ENCODE measurements around the gene GCAT.
A peak's percentile ranks its signal among the peaks of the same experiment; 100 is the strongest.

GCAT gene

DNA sequence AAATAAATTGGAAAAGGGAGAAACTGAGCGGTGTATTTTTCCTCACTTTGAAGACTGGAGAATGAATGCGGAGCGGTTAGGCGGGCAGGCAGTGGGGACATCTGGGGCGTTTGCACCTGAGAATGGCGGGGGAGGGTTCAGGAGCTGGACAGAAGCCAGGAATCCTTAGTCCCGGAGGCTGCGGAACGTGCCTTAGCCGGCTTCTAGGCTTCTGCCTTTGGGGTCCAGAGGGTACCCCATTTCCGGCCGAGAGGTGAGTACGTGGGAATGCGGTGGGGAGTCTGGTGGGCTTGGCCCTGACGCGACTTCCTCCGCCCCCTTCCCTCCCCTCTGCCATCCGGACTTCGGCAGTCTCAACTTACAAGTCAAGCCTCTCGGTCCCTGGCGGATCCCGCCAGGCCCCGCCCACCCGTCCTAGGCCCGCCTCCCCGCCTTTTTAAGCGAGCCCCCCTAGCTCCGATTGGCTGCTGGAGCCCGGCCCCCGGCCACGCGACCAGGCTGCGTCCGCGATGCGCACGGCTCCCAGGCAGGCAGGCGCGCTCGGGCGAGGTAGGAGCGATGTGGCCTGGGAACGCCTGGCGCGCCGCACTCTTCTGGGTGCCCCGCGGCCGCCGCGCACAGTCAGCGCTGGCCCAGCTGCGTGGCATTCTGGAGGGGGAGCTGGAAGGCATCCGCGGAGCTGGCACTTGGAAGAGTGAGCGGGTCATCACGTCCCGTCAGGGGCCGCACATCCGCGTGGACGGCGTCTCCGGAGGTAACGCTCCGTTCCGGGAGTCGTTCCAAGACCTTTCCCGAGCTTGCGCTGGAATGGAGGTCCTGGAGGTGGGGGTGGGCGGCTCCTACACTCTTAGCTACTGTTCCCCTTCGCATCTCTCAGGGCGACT is at the start of gene GCAT:
TSS of gene GCAT (plus strand) at position 525 of the 884 bp plus-strand sequence. CDS start at position 559, 34 bp downstream.
- H3K36me3 ChIP-seq (ENCODE audit: insufficient read depth, low read length), result no peaks in the 10 kb centered on the region

DNA sequence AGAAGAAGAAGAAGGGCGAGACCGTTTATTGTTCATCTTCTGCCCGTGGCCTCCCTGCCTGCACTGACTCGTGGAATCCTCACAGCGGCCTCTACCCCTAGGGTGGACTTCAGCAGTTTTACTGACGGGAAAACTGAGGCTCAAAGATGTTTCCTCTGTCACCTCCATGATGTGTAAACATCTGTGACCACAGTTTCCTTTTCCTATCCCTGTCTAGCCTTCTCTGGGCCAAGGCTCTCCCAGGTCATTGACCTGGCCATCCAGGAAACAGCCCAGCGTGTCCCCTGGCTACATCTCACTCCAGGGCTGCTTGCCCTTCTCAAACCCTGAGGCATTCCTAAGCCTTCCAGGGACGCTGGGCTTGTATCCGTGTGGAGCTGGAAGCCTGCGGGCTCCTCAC is 49.0 kb upstream of the GCAT start:
- Histone ChIP-seq H3K36me3 (ENCODE audit: insufficient read depth, low read length) (peaks cover 69% of the 10 kb centered on the region), H2AFZ (ENCODE audit: low read depth, low read length) (no peak overlapping the region), H3K9me3 (ENCODE audit: low read length) (no peaks in the 10 kb centered on the region), H3K27me3 (ENCODE audit: insufficient read depth, low read length) (no peaks in the 10 kb centered on the region), H3K4me1 (ENCODE audit: insufficient read depth, low read length) (no peaks in the 10 kb centered on the region), H3K4me3 (ENCODE audit: low read length) (no peak overlapping the region)

More for the DNA sequence above, at the start of gene GCAT:
- Histone ChIP-seq H2AFZ (ENCODE audit: low read depth, low read length) (peak within 1 kb of the TSS; percentile 71), H3K4me1 (ENCODE audit: insufficient read depth, low read length) (peaks cover 33% of the 10 kb centered on the region), H3K4me3 (ENCODE audit: low read length) (peak within 1 kb of the TSS; percentile 98), H3K27me3 (ENCODE audit: insufficient read depth, low read length) (no peaks in the 10 kb centered on the region), H3K9me3 (ENCODE audit: low read length) (no peaks in the 10 kb centered on the region)

DNA sequence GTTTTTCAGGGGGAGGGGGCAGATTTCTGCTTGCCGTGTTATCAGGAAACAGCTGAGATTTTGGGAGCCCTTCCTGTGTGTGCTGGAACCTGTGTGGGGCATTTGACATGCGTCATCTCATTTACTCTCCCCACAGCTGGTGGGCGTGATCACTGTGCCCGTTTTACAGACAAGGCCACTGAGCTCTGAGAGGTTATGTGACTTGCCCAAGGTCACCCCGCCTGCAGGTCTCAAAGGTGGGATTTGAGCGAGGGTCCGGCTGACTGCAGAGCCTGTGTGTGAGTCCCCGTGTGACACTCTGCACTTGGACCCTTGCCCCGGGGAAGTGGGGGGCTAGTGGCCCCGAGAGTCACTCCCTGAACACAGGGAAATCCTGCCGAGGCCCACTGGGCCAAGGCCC is 48.5 kb upstream of the GCAT start:
- no peaks in the 10 kb centered on the region for H3K4me1 ChIP-seq (ENCODE audit: insufficient read depth, low read length)
- no peak overlapping the region for H3K4me3 ChIP-seq (ENCODE audit: low read length)
- no peak overlapping the region for H2AFZ ChIP-seq (ENCODE audit: low read depth, low read length)
- peaks cover 72% of the 10 kb centered on the region for H3K36me3 ChIP-seq (ENCODE audit: insufficient read depth, low read length)
- H3K27me3 ChIP-seq (ENCODE audit: insufficient read depth, low read length), result no peaks in the 10 kb centered on the region
- H3K9me3 ChIP-seq (ENCODE audit: low read length), result no peaks in the 10 kb centered on the region

DNA sequence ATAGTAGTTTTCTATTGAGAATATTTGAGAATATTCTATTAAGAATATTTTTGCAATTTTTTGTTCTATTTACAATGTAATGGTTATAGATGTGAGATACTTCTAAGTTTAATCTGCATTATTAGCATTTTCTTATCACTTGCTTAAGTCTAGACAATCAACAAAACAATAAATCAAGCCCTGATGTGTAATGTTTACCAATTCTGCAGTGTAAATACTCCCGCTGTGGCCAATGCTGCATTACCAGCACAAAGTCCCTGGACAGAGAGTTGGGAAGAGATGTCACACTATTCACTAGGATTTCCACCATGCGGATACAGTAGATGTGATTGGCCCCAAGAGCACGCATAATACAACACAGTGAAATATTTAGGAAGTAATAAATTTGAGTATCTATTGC is 47.6 kb upstream of the GCAT start:
- peaks cover 68% of the 10 kb centered on the region for H3K36me3 ChIP-seq (ENCODE audit: insufficient read depth, low read length)
- H3K9me3 ChIP-seq (ENCODE audit: low read length), result no peaks in the 10 kb centered on the region
- no peaks in the 10 kb centered on the region for H3K4me1 ChIP-seq (ENCODE audit: insufficient read depth, low read length)
- no peak overlapping the region for H3K4me3 ChIP-seq (ENCODE audit: low read length)
- no peak overlapping the region for H2AFZ ChIP-seq (ENCODE audit: low read depth, low read length)
- no peaks in the 10 kb centered on the region for H3K27me3 ChIP-seq (ENCODE audit: insufficient read depth, low read length)

DNA sequence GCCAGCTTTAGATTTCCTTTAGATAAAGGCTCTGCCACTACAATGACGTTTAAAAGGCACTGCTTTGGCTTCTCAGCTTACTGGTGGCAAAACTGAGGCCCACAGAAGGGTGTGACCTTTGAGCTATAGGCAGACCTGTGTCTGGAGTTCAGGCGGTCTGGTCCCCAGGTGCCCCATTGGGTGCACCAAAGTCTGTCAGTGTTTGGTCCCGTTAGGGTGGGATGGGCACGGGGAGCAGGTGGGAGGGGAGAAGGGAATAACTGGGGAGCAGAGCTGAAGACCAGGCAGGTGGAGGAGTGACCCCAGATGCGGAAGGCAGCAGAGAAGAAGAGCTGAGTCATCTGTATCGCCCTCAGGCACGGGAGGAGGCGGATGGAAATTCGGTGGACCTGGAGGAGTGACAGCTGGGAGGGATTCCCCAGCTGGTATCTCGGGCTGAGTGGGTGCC is 45.3 kb upstream of the GCAT start:
- peaks cover 64% of the 10 kb centered on the region for H3K36me3 ChIP-seq (ENCODE audit: insufficient read depth, low read length)
- no peak overlapping the region for H3K4me3 ChIP-seq (ENCODE audit: low read length)
- H3K4me1 ChIP-seq (ENCODE audit: insufficient read depth, low read length), result no peaks in the 10 kb centered on the region
- no peaks in the 10 kb centered on the region for H3K27me3 ChIP-seq (ENCODE audit: insufficient read depth, low read length)
- H3K9me3 ChIP-seq (ENCODE audit: low read length), result no peaks in the 10 kb centered on the region
- no peak overlapping the region for H2AFZ ChIP-seq (ENCODE audit: low read depth, low read length)

DNA sequence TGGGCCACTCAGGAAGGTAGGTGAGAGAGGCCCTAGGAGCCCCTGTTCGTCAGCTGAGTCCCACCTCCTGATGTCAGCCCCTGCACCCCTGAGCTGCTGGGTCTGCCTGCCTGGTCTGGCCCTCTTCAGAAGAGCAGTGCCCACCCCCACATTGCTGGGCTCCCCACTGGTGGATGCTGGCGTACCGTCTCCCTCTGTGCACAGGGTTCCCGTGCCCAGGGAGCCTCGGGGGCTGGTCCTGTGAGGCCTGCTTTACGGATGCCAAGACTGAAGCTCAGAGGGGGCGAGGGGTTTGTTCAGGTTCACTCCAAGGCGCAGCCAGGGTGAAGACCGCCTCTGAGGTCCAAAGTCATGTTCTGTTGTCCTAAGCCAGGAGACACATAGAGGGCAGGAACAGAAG is 44.7 kb upstream of the GCAT start:
- H2AFZ ChIP-seq (ENCODE audit: low read depth, low read length), result no peak overlapping the region
- H3K4me1 ChIP-seq (ENCODE audit: insufficient read depth, low read length), result no peaks in the 10 kb centered on the region
- H3K9me3 ChIP-seq (ENCODE audit: low read length), result no peaks in the 10 kb centered on the region
- H3K36me3 ChIP-seq (ENCODE audit: insufficient read depth, low read length), result peaks cover 64% of the 10 kb centered on the region
- H3K4me3 ChIP-seq (ENCODE audit: low read length), result no peak overlapping the region
- H3K27me3 ChIP-seq (ENCODE audit: insufficient read depth, low read length), result no peaks in the 10 kb centered on the region

DNA sequence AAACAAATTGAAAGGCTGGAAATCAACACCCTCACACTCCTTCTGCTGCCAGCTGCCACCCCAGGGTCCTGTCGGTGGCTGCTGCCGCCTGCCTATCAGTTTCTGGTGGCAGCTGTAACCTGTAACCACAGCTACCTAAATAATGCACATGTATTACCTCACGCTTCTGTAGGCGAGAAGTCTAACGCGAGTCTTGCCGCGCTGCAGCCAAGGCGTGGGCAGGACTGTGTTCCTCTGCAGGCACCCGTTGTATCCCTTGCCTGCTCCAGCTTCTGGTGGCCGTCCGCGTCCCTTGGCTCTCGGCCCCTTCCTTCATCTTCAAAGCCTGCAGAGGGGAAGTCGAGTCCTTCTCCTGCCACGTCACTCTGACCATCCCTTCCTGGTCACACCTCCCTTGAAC is 44.1 kb upstream of the GCAT start:
- no peak overlapping the region for H3K4me3 ChIP-seq (ENCODE audit: low read length)
- H2AFZ ChIP-seq (ENCODE audit: low read depth, low read length), result no peak overlapping the region
- H3K27me3 ChIP-seq (ENCODE audit: insufficient read depth, low read length), result no peaks in the 10 kb centered on the region
- no peaks in the 10 kb centered on the region for H3K4me1 ChIP-seq (ENCODE audit: insufficient read depth, low read length)
- no peaks in the 10 kb centered on the region for H3K9me3 ChIP-seq (ENCODE audit: low read length)
- H3K36me3 ChIP-seq (ENCODE audit: insufficient read depth, low read length), result peaks cover 64% of the 10 kb centered on the region

DNA sequence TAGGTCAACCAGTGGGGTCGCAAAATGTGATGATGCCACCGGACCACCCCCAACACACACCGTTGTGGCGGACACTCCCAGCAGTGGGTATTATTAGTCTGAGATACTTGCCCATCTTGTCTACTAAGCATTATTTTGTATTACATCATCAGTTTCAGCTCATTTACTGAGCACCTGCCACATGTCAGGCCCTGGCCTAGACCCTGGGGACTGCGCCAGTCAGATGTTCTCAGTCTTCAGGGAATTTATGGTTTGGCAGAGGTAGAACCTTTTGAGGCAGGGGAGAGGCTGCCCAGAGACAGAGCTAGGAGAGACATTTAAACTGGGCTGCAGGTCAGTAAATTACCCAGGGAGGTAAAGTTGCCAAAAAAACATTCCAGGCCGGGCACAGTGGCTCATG is 43.1 kb upstream of the GCAT start:
- H3K4me3 ChIP-seq (ENCODE audit: low read length), result no peak overlapping the region
- H2AFZ ChIP-seq (ENCODE audit: low read depth, low read length), result no peak overlapping the region
- peaks cover 64% of the 10 kb centered on the region for H3K36me3 ChIP-seq (ENCODE audit: insufficient read depth, low read length)
- H3K9me3 ChIP-seq (ENCODE audit: low read length), result no peaks in the 10 kb centered on the region
- H3K27me3 ChIP-seq (ENCODE audit: insufficient read depth, low read length), result no peaks in the 10 kb centered on the region
- no peaks in the 10 kb centered on the region for H3K4me1 ChIP-seq (ENCODE audit: insufficient read depth, low read length)

DNA sequence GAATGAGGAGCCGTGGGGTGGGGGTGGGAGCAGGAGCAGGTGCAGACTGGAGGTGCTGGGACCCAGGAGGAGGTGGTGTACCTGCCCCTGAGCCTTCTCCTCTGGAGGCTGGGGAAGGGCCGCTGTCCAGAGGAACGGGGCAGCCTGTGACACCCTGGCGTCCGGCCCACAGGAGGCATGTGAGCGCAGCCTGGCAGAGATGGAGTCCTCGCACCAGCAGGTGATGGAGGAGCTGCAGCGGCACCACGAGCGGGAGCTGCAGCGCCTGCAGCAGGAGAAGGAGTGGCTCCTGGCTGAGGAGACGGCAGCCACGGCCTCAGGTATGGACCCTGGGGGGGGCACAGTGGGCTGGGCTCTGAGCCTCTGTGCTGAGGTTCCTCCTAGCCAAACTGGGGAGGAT is 42.2 kb upstream of the GCAT start:
- Histone ChIP-seq H3K9me3 (ENCODE audit: low read length) (no peaks in the 10 kb centered on the region), H3K27me3 (ENCODE audit: insufficient read depth, low read length) (no peaks in the 10 kb centered on the region), H2AFZ (ENCODE audit: low read depth, low read length) (no peak overlapping the region), H3K4me1 (ENCODE audit: insufficient read depth, low read length) (no peaks in the 10 kb centered on the region), H3K4me3 (ENCODE audit: low read length) (no peak overlapping the region), H3K36me3 (ENCODE audit: insufficient read depth, low read length) (peaks cover 60% of the 10 kb centered on the region)

DNA sequence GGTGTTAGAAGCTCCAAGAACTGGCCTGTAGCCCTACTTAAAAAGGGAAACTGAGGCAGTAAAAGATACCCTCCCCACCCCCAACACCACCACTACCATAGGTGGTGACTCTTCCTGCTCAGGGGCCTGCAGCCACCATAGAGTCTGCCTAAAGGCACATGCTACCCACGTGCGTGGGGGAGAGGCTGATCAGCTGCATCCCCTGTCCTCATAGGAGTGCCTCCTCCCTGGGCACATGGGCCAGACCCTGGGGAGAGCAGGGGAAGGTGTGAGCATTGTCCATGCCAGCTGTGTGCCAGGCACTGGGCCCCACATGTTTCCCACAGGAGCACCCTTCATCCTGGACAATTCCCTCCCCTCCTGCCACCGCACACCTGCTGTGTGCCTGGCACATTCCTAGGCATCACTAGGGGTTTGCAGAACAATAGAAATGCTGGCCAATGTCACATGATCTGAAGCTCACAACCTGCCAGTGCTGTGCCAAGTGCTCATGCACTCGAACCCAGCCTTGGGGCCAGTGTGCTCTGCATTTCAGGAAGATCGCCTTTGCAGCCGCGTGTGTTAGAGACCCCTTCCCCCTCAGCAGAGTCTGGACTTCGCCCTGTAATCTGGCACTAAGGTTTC is 41.7 kb upstream of the GCAT start:
- H3K9me3 ChIP-seq (ENCODE audit: low read length), result no peaks in the 10 kb centered on the region
- H3K4me3 ChIP-seq (ENCODE audit: low read length), result no peak overlapping the region
- no peaks in the 10 kb centered on the region for H3K4me1 ChIP-seq (ENCODE audit: insufficient read depth, low read length)
- no peak overlapping the region for H2AFZ ChIP-seq (ENCODE audit: low read depth, low read length)
- H3K36me3 ChIP-seq (ENCODE audit: insufficient read depth, low read length), result peaks cover 64% of the 10 kb centered on the region
- no peaks in the 10 kb centered on the region for H3K27me3 ChIP-seq (ENCODE audit: insufficient read depth, low read length)

DNA sequence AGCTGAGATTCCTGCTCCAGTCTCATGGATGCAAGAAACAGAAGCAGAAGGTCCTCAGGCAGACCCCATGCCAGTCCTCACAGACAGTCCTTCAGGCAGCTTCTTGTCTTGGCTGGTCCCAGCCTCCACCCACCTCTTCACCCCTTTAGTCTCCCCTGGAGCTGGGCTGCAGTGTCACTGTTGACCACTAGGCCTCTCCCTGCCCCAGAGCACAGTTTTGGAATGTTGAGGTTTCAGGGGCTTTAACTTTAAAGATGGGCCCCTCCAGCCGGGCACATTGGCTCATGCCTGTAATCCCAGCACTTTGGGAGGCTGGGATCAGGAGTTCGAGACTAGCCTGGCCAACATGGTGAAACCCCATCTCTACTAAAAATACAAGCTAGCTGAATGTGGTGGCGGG is 39.5 kb upstream of the GCAT start:
- Histone ChIP-seq H3K27me3 (ENCODE audit: insufficient read depth, low read length) (no peaks in the 10 kb centered on the region), H3K4me1 (ENCODE audit: insufficient read depth, low read length) (no peaks in the 10 kb centered on the region), H3K4me3 (ENCODE audit: low read length) (no peak overlapping the region), H3K36me3 (ENCODE audit: insufficient read depth, low read length) (peaks cover 70% of the 10 kb centered on the region), H3K9me3 (ENCODE audit: low read length) (no peaks in the 10 kb centered on the region), H2AFZ (ENCODE audit: low read depth, low read length) (no peak overlapping the region)

DNA sequence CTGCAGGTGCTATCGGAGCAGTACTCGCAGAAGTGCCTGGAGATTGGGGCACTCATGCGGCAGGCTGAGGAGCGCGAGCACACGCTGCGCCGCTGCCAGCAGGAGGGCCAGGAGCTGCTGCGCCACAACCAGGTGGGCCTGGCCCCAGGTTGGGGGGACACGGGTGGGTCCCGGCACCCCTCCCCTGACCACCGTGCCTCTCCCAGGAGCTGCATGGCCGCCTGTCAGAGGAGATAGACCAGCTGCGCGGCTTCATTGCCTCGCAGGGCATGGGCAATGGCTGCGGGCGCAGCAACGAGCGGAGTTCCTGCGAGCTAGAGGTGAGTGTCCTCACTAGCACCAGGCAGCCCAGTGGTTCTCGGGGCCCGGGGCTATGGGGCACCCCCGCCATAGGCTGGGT is 38.7 kb upstream of the GCAT start:
- Histone ChIP-seq H3K4me3 (ENCODE audit: low read length) (no peak overlapping the region), H3K9me3 (ENCODE audit: low read length) (no peaks in the 10 kb centered on the region), H3K4me1 (ENCODE audit: insufficient read depth, low read length) (no peaks in the 10 kb centered on the region), H2AFZ (ENCODE audit: low read depth, low read length) (no peak overlapping the region), H3K36me3 (ENCODE audit: insufficient read depth, low read length) (peaks cover 70% of the 10 kb centered on the region), H3K27me3 (ENCODE audit: insufficient read depth, low read length) (no peaks in the 10 kb centered on the region)

DNA sequence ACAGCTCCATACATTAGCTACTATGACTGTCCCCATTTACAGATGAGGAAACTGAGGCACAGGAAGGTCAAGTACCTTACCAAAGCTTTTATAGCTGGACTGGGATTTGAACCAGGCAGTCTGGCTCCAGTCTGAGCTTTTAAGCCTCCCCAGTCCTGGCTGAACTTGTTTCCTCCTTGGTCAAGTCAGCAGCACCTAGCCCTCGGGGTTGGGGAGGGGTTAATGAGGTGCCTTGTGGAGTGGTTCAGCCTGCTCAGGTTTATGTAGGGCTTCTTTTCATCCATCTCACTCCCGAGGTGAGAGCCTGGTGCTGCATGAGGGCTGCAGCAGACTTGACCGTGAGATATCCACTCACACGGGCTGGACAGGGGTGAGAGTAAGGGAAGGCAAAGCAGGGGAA is 36.7 kb upstream of the GCAT start:
- no peak overlapping the region for H2AFZ ChIP-seq (ENCODE audit: low read depth, low read length)
- no peaks in the 10 kb centered on the region for H3K4me1 ChIP-seq (ENCODE audit: insufficient read depth, low read length)
- H3K9me3 ChIP-seq (ENCODE audit: low read length), result no peaks in the 10 kb centered on the region
- H3K4me3 ChIP-seq (ENCODE audit: low read length), result no peak overlapping the region
- H3K27me3 ChIP-seq (ENCODE audit: insufficient read depth, low read length), result no peaks in the 10 kb centered on the region
- peaks cover 59% of the 10 kb centered on the region for H3K36me3 ChIP-seq (ENCODE audit: insufficient read depth, low read length)

Data from neuron (in vitro differentiated cells).